Mucosa of gallbladder (tissue), 1 donor: ENCODE results near the gene ACCSL. TPM values are rescaled to one million over a fixed set of nuclear protein-coding genes. Genes with fewer than 3 reads are reported as not detected.

Source experiments
- DNase-seq: peaks from one replicate; pipeline ENCODE4 v3.0.0-alpha.2; 2020; ENCODE audit warnings: low spot score
- total RNA-seq: library from RNA; stranded (reverse); gene quantifications from one replicate; pipeline ENCODE4 v1.2.1, GENCODE V29; 2021
- donor health status: DM: no; HTN: no; CAD: no.

ACCSL gene
- total RNA-seq, 1 donor from 2014 or later: not detected

- DNase-seq: no peak
Measured at GRCh38 chr11:44096360-44097185, 48.8 kb downstream of the ACCSL start.

- DNase-seq: no peak
Measured at GRCh38 chr11:44097821-44098220, 50.0 kb downstream of the ACCSL start.

- DNase-seq: no peak
Measured at GRCh38 chr11:44101098-44101497, 53.3 kb downstream of the ACCSL start.

GRCh38 chr11:44104481-44105294, 56.9 kb downstream of the ACCSL start:
- no peak for DNase-seq

- DNase-seq: no peak
Measured at GRCh38 chr11:44108260-44108659, 60.5 kb downstream of the ACCSL start.

Other genes starting within 250 kb of the ACCSL start
- 29.3 TPM for gene ALKBH3, start 167.2 kb upstream of the ACCSL start, total RNA-seq
- 143 TPM for gene C11orf96, start 105.3 kb upstream of the ACCSL start, total RNA-seq
- gene ACCS, start 18.3 kb downstream of the ACCSL start, total RNA-seq: 28.1 TPM
- gene EXT2, start 47.7 kb downstream of the ACCSL start, total RNA-seq: 61.3 TPM